Activated CD4-positive, alpha-beta T cell treated with anti-CD3 and anti-CD28 coated beads for 1 hour (primary cell): Measurements from ENCODE around the gene WNT3A.

Experiments
- DNase-seq: peaks from one replicate; pipeline ENCODE4 v3.0.0-alpha.2; 2020

The WNT3A gene

GRCh38 chr1:227999056-227999930 lies 7.5 kb upstream of the WNT3A start:
- DNase-seq: peak; percentile 58

- DNase-seq: peak; percentile 3
These were observed 6.4 kb upstream of the WNT3A start for GRCh38 chr1:228000416-228000815.

- no peak for DNase-seq
These were observed 5.8 kb upstream of the WNT3A start for GRCh38 chr1:228000836-228001563.

GRCh38 chr1:228001738-228002535 lies 4.9 kb upstream of the WNT3A start:
- DNase-seq: no peak

GRCh38 chr1:228002792-228003191 lies 4.0 kb upstream of the WNT3A start:
- DNase-seq: no peak

GRCh38 chr1:228003461-228004330 lies 3.1 kb upstream of the WNT3A start:
- DNase-seq: no peak

- no peak for DNase-seq
These were observed 2.4 kb upstream of the WNT3A start for GRCh38 chr1:228004331-228004855.

- DNase-seq: no peak
These were observed 1.8 kb upstream of the WNT3A start for GRCh38 chr1:228004856-228005462.

- DNase-seq: no peak
These were observed 1.2 kb upstream of the WNT3A start for GRCh38 chr1:228005511-228006033.

GRCh38 chr1:228006034-228006785 lies 588 bp upstream of the WNT3A start:
- DNase-seq: no peak

GRCh38 chr1:228007049-228007800 lies 427 bp downstream of the WNT3A start:
- no peak for DNase-seq

- no peak for DNase-seq
These were observed 1.1 kb downstream of the WNT3A start for GRCh38 chr1:228007801-228008341.

- no peak for DNase-seq
These were observed 1.8 kb downstream of the WNT3A start for GRCh38 chr1:228008391-228009115.

- no peak for DNase-seq
These were observed 2.5 kb downstream of the WNT3A start for GRCh38 chr1:228009116-228009827.

- no peak for DNase-seq
These were observed 3.3 kb downstream of the WNT3A start for GRCh38 chr1:228009828-228010775.

GRCh38 chr1:228010921-228011320 lies 4.1 kb downstream of the WNT3A start:
- DNase-seq: no peak
